Thymus (tissue), 11 donors: ENCODE measurements around the gene TMBIM6. TPM values are rescaled to one million over a fixed set of nuclear protein-coding genes. Genes with fewer than 3 reads are reported as not detected.
"Not testable (repeated sequence)": the region's sequence is repeated elsewhere in the genome, so short reads cannot be mapped to it uniquely, and the experiment has no call there.

ENCODE experiments used
- DNase-seq, 9 donors: peaks; one replicate each; pipeline ENCODE4 v3.0.0-alpha.2; 2013; ENCODE audit warnings: low spot score in 9 of 9, low read depth in 6 of 9, missing footprints in 1 of 9
- H3K27ac ChIP-seq, 2 donors: one replicate each; pipeline ENCODE4 v1.5.1; 2013; ENCODE audit warnings: control low read depth in 1 of 2, low read depth in 1 of 2, low read length in 1 of 2, mild to moderate bottlenecking in 1 of 2, moderate library complexity in 1 of 2
- H3K27me3 ChIP-seq, 2 donors: one replicate each; pipeline ENCODE4 v1.5.1; 2013; ENCODE audit warnings: low read length in 1 of 2; ENCODE audit not compliant: control insufficient read depth in 2 of 2, insufficient read depth in 1 of 2
- H3K36me3 ChIP-seq, 2 donors: one replicate each; pipeline ENCODE4 v1.5.1; 2013; ENCODE audit warnings: low read length in 1 of 2, mild to moderate bottlenecking in 1 of 2, moderate library complexity in 1 of 2; ENCODE audit not compliant: control insufficient read depth in 2 of 2, insufficient read depth in 2 of 2
- H3K4me1 ChIP-seq, 2 donors: one replicate each; pipeline ENCODE4 v1.5.1; 2013; ENCODE audit warnings: low read length in 2 of 2; ENCODE audit not compliant: control insufficient read depth in 2 of 2, insufficient read depth in 2 of 2
- H3K4me3 ChIP-seq, 2 donors: one replicate each; pipeline ENCODE4 v1.5.1; 2013; ENCODE audit warnings: low read length in 2 of 2, control low read depth in 1 of 2, mild to moderate bottlenecking in 1 of 2
- H3K9me3 ChIP-seq, 2 donors: one replicate each; pipeline ENCODE4 v1.5.1; 2013; ENCODE audit warnings: low read length in 1 of 2, mild to moderate bottlenecking in 1 of 2; ENCODE audit not compliant: control insufficient read depth in 2 of 2, insufficient read depth in 1 of 2
- WGBS: extraction: QIAGEN DNeasy Blood & Tissue Kit; methylation state at CpG from one replicate; pipeline ENCODE4 v1.1.7; 2013; 5-methylcytosine and 5-hydroxymethylcytosine counted together
- polyA plus RNA-seq: library from polyadenylated mRNA; stranded (reverse); fragments of 200-250 nt; gene quantifications from one replicate; pipeline ENCODE4 v1.2.3, GENCODE V29; 2013
- total RNA-seq: library from RNA; stranded (reverse); fragments of 120-200 nt; gene quantifications from one replicate; pipeline ENCODE4 v1.2.4, GENCODE V29; 2013
- donor health status: healthy.

The TMBIM6 gene
- total and polyA plus RNA-seq, 2 donors = 161 to 254 TPM

GRCh38 chr12:49734900-49735299 lies 6.5 kb upstream of the TMBIM6 start:
- not testable (repeated sequence) for H3K27me3 ChIP-seq, DNase-seq, H3K27ac ChIP-seq, H3K36me3 ChIP-seq, H3K9me3 ChIP-seq, H3K4me3 ChIP-seq, H3K4me1 ChIP-seq
- 95% methylated on average over 7 of the region's 7 CpGs for WGBS

DNA sequence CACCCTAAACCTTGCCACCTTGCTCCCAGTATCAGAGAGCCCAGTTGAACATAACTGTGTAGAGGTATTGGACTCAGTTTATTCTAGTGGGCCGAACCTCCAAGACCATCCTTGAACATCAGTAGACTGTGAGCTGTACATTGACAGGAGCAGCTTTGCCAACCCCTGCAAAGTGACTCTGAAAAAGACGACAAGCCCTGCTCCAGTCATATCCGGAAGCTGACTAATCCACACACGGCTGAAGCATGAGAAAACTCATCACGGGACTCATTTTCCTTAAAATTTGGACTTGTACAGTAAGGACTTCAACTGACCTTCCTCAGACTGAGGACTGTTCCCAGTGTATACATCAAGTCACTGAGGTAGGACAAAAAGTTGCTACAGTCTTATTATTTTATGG lies 2.6 kb upstream of the TMBIM6 start:
- H3K9me3 ChIP-seq, H3K4me3 ChIP-seq, H3K36me3 ChIP-seq, H3K27ac ChIP-seq, H3K27me3 ChIP-seq, H3K4me1 ChIP-seq, DNase-seq: not testable (repeated sequence)
- 98% methylated on average over 5 of the region's 5 CpGs for WGBS

- DNase-seq, H3K27me3 ChIP-seq, H3K9me3 ChIP-seq, H3K4me1 ChIP-seq, H3K27ac ChIP-seq, H3K4me3 ChIP-seq: not testable (repeated sequence)
- 98% methylated on average over 12 of the region's 12 CpGs for WGBS
- peaks cover 0 to 13% of the 10 kb centered on the region in 2 donors for H3K36me3 ChIP-seq
These were observed 1.1 kb upstream of the TMBIM6 start for GRCh38 chr12:49740277-49740676.

GRCh38 chr12:49741882-49742620 lies 694 bp downstream of the TMBIM6 start:
- Histone ChIP-seq H3K9me3 (no peaks in the 10 kb centered on the region), H3K27ac (peak overlapping the region; percentile 99), H3K27me3 (no peaks in the 10 kb centered on the region), H3K36me3 (peaks cover 4 to 16% of the 10 kb centered on the region in 2 donors), H3K4me3 (peak overlapping the region; percentile 74 to 98), H3K4me1 (peaks cover 6 to 8% of the 10 kb centered on the region in 2 donors)
- DNase-seq = peak in 8 of 9 donors; percentile 27 to 81 (median 52)
- WGBS = under 1% methylated on average over 35 of the region's 35 CpGs

DNA sequence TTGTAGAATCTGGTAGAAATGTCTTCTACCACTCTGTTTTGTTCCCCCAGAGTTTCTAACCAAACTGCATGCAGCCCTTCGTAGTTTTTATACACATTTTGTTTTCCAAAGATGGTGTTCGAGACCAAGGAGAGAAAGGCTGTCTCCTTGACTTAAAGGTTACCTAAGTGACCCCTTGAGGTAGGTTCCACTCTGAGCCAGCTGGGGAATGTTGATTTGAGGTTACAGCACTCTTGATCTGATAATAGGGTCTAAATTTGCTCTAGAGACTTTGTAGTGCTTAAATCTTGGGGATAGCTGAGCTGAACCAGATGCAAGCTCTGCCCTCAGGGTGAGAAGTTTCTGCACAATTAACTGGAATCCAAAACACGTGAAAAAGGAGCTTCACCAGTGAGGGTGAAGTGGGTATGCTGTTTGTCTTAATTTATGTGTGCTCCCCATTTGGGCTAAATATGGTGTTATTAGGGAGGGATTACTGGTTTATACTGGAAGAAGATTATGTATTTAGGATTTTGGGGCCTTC lies 3.1 kb downstream of the TMBIM6 start:
- peaks cover 8 to 28% of the 10 kb centered on the region in 2 donors for H3K36me3 ChIP-seq
- no peak for DNase-seq
- no peaks in the 10 kb centered on the region for H3K27me3 ChIP-seq
- H3K4me1 ChIP-seq = peaks cover 10 to 16% of the 10 kb centered on the region in 2 donors
- no peaks in the 10 kb centered on the region for H3K9me3 ChIP-seq
- no peak overlapping the region for H3K27ac ChIP-seq
- H3K4me3 ChIP-seq = no peak overlapping the region
- WGBS = 94% methylated on average over 3 of the region's 3 CpGs

- Histone ChIP-seq H3K27ac (no peak overlapping the region), H3K9me3 (no peaks in the 10 kb centered on the region), H3K4me3 (no peak overlapping the region), H3K27me3 (no peaks in the 10 kb centered on the region), H3K4me1 (peaks cover 10 to 23% of the 10 kb centered on the region in 2 donors), H3K36me3 (peaks cover 20 to 45% of the 10 kb centered on the region in 2 donors)
- no peak for DNase-seq
- WGBS = 86% methylated on average over 1 of the region's 1 CpG
These were observed 6.9 kb downstream of the TMBIM6 start for GRCh38 chr12:49748306-49748705.

DNA sequence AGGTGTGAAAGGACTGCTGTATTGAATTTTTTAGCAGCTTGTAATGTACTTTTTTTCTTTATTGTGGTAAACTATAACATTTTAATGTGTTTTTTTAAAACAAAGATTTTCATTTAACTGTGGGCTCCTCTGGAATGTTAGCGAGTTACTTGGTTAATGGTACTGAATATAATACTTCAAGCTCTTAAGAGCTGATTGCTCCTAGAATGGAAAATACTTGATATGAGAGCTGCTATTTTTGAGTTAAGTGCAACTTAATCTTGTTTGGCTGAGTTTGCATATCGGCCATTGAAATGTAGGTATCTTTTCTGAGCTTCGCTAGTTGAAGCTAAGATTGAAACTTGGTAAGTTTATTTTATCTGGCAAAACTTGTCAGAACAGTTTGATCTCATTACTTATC lies 7.4 kb downstream of the TMBIM6 start:
- Histone ChIP-seq H3K27me3 (no peaks in the 10 kb centered on the region), H3K4me3 (no peak overlapping the region), H3K36me3 (peaks cover 25 to 47% of the 10 kb centered on the region in 2 donors), H3K4me1 (peaks cover 10 to 22% of the 10 kb centered on the region in 2 donors), H3K9me3 (no peaks in the 10 kb centered on the region), H3K27ac (no peak overlapping the region)
- WGBS = 85% methylated on average over 3 of the region's 3 CpGs
- DNase-seq = no peak

DNA sequence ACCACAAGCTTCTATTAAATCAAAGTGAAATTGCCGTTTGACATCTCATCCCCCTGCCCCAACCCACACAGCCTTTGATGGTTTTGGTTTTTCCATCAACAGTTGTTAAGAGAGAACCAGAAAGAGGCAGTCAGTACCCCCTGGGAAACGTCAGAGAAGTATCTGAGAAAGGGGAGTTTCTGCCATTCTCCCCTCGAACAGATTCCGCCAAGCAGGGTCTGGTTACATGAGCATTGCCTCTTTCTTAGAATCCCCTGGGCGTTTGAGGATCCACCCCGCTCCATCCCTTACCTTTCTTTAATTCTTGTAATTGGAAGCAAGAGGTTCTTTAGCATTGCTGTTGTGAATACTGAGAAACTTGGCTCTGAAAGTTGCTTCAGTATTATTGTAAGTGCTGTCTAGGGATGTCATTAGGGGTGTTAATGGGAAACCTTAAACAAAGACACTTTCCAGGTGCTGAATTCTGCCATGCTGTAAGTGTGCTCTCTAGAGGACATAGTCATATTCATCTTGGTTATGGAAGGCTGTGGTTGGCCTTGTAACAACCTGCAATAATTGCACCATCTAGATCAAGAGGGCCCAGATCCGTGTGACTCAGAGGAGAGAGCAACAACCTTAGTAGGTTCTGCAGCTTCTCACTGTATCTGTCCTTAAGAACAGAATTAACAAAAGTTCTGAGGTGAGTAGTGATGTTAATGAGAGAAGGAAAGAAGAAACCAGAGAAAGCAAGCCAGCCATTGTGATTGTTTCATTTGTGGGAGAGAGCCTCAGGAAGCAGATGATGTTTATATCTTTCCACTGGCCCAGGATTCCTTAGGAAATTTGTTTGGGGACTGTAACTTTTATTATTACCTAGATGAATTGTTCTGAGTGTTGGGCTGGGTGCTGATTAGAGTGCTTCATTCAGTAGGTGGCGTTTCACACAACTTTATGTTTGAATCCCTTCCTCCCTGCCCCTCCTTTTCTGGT lies 9.0 kb downstream of the TMBIM6 start:
- H3K27ac ChIP-seq = peak overlapping the region in 1 of 2 donors; percentile 27
- H3K36me3 ChIP-seq = peaks cover 34 to 51% of the 10 kb centered on the region in 2 donors
- H3K27me3 ChIP-seq = no peaks in the 10 kb centered on the region
- H3K4me3 ChIP-seq = no peak overlapping the region
- peak in 2 of 9 donors; percentile 26 to 60 for DNase-seq
- no peaks in the 10 kb centered on the region for H3K9me3 ChIP-seq
- peaks cover 10 to 22% of the 10 kb centered on the region in 2 donors for H3K4me1 ChIP-seq
- 49% methylated on average over 8 of the region's 8 CpGs for WGBS

GRCh38 chr12:49750996-49751393 lies 9.6 kb downstream of the TMBIM6 start:
- Histone ChIP-seq H3K4me1 (peaks cover 10 to 22% of the 10 kb centered on the region in 2 donors), H3K36me3 (peaks cover 41 to 57% of the 10 kb centered on the region in 2 donors), H3K4me3 (no peak overlapping the region), H3K27ac (no peak overlapping the region), H3K27me3 (no peaks in the 10 kb centered on the region), H3K9me3 (no peaks in the 10 kb centered on the region)
- DNase-seq = no peak
- 74% methylated on average over 1 of the region's 1 CpG for WGBS
